HG02885 (cell line): ENCODE results near the gene ARHGEF33.

Experiments
- ATAC-seq: cut with Tn5 transposase; IDR thresholded peaks from one replicate; pipeline ENCODE4 v1.9.1; 2021; ENCODE audit warnings: mild to moderate bottlenecking; ENCODE audit not compliant: unreplicated experiment, poor library complexity

ARHGEF33 gene

DNA sequence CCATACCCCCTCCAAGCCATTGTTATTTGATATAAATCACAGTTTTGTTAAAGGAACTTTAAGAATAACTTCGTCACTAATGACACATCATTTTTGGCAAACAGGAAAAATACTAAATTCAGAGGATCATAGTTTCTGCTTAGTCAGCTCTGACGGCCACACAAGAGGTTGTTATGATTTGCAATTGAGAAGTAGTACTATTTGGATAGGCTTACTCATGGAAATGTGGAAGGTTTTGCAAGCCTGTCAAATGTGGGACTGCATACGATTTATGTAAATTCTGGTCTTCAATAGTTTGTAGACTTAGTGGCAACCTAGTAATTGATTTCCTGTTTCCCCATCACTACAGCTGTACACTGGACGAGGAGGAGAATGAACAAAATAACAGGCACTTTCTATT is 108.1 kb downstream of the ARHGEF33 start:
- no peak for ATAC-seq

DNA sequence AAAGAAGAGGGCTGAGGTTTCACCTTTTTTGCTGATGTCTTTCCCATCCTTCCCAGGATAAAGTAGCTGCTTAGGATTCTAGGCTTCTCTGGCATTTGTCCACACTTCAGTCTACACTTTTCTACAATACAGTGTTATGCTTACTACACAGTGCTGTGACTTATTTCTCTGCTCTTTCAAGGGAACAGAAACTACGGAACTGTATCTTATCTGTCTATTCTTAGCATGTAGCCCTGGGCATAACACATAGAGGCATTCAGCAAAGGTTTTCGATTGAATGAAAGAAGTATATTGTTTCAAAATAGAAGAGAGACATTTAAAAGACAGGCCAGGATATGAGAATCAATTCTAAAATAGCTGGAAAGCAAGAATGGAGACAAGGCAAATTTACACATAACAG is 110.9 kb downstream of the ARHGEF33 start:
- no peak for ATAC-seq

DNA sequence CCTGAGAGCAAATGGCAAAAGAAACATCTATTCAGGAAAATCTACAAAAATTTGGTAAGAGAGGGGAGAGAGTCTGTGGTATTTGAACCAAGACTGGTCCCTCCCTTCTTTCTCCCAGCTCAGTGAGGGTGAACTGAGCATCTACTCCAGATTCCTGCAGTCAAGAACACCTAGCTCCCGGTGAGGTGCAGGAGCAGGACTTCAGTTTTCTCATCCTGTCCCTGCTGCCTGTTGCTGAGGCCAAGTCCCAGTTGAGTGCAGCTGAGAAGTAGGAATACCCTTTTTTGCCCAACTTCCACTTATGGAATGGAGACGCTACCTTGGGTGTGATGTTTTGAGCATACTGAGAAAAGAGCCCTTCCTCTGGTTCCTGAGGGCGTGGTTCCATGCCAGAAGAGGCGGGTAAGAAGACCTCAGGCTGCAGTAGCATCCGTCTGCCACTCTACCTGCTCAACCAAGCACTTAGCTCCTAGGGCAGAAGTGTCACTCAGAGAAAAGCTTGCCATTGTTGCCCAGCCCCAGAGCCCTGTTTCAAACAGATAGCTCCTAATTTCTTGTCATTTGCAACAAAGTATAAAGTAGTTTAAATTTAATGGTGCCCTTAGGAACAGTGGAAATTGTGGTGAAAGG is 118.3 kb downstream of the ARHGEF33 start:
- no peak for ATAC-seq

DNA sequence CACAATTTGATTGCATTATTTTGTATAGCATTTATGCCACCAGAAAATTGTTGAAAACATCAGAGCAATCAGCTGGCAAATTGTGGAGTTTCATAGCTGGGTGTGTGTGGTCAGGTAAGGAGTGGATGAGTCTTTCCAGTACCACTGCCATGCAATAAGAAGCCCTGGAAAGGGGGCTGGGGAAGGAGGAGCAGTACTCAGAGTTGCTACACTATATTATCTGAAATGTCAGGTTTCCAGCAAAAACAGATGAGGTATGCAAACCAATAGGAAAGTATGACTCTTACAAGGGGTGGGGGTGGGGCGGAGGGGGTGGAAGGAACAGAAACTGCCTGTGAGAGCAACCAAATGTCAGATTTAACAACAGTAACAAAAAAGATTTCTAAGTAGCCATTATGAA is 119.0 kb downstream of the ARHGEF33 start:
- no peak for ATAC-seq

DNA sequence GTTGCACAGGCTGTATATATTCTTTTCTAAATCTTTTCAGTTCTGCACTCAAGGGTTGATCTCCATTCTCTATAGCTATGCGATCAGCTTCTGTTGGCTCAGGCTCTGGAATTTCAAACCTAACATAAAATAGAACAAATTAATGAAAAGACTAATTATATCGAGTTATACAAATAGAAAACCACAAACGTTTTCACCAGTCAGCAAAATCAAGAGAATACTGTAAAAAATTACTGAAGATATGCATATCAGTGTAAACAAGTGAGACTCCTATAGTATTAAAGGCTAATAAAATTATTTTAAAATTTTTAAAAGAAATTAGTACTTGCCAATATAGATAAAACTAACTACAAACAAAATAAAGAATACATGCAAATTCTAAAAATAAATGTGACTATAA is 124.2 kb downstream of the ARHGEF33 start:
- ATAC-seq: no peak

DNA sequence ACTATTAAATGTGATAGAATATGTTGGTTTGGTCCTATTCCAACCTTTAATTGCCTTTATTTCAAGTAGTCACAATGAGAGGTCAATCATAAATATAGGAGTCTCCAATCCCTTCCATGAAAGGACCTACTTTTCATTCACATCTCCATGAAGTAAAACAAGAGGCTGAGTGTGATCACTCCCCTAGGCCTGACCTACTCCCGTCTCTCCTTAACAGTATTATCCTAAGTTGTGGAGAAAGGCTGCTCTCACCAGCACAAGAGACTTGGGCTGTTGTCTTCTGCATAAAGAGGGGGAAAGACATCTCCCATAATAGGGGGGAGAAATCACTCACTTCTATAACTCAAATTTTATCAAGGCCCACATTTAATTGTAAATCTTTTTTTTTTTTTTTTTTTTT is 125.7 kb downstream of the ARHGEF33 start:
- no peak for ATAC-seq

DNA sequence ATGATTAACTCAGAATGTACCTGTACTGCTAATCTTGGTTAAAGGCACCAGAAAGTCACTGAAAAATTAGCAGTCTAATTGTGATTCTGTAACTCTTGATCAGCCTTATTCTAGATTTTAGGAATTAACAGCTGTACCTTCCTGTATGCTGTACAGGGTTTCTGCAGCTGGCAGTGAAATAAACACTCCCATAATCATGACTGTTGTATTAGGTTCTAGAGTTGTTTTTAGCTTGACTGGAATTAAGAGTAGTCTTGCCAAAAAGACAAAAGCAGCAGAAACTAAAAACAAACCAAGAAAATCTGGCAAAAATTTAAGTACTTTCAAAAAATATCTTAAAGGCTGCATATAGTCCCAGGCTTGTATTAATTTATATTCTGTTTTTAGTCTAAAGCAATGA is 127.7 kb downstream of the ARHGEF33 start:
- ATAC-seq: no peak

DNA sequence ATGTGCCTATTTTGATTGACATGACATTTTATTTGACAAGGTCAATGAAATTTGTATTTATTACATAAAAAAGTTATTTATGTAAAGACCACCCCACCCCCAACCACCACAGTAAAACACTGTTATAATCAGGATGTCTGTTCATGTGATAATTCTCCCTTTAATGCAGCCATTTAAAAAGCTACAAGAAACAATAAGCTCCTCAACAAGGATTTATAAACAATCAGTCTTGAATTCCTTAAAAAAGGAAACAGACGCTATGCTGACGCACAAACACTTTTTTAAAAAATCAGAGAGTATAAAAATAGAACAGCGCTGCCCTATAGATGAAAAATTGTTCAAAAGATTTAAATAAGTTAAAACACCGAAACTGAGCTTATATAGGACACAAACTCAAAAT is 129.0 kb downstream of the ARHGEF33 start:
- no peak for ATAC-seq

DNA sequence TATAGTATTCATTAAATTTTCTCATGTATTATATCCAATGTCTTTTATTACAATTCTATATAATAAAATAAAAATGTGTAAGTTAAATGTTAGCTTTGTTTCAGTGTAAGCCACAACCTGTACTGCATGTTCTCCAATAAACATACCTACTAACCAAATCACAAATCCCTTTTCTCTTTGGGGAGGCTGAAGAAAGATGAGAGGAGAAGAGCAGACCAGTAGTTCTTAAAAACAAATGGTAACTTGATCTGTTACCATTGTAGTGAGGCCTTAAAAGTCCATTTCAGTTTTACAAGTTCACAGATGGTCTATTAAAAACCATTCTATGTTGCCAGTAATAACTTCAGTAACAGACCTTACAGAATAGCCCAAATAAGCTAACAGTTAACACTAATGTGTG is 130.7 kb downstream of the ARHGEF33 start:
- no peak for ATAC-seq

DNA sequence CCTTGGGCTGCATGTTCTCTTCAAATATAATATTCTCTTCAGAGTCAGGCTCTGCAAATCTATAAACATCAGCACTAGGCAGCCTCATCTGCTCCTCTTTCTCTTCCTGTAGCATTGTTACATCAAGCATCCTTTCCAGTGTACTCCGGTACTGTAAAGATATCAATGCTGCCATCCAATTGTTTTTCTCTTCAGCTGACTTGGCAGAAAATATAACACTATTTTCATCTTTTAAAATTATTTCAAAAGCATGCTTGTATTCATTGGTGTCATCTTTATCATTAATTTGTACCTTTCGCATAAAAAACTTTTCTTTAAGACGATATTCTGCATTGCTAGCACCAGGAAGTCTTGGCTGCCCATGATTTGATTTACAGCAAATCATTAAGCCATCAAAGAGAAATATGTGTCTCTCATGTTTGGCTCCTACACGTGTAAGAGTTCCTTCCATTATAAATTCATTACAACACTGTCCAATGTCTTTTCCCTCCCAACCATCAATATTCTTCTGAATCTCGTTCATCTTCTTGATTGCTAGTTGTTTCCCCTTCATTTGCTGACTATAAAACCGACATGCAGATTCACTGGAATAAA is 133.1 kb downstream of the ARHGEF33 start:
- ATAC-seq: no peak

DNA sequence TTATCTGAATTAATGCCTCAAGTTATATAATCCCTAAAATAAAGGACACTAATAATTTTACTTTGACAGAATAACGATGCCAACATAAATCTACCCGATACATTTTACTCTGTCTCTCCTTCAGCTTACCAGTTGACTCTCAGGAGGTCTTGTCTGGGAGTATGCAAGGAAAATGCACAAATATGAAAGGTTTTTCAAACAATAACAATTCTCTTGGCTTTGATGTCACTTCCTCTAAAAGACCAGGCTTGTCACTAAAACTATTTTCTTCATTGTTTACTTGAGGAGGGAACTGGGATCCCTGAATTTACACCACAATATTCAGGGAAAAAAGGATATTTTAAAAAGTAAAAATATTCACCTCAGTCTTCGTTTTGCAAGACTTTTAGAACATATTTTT is 134.0 kb downstream of the ARHGEF33 start:
- no peak for ATAC-seq

DNA sequence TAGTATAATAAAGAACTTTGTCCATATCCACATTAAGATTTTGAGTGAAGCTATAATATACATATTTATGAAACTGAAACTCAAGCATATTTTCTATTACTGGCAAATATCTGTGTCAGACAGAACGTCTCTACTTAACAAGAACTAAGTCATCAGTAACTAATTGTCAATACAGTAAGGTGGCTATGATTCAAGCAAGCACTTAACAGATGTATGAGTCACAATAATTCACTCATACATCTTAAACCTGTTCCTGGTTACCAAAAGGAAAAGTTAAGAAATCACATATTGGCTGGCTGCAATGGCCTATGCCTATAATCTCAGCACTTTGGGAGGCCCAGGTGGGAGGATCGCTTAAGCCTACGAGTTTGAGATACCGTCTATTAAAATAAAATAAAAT is 135.2 kb downstream of the ARHGEF33 start:
- no peak for ATAC-seq
